ENCODE measurements around the gene MDM2.

The MDM2 gene

DNA sequence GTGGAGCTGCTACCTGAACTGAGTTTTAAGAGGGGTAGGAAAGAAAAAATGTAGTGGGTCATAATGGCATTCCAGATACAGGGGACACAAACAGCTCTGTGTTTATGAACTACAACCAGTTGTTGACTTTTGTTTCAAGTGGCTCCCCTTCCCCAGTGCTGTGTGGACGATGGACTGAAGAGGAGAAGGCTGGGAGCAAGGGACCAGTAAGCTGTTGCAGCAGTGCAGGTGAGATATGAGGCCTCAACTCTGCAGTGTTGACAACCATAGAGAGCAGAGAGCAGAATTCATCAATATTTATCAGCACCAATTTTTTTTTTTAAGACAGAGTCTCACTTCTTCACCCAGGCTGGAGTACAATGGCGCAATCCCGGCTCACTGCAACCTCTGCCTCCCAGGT lies 46.6 kb downstream of the MDM2 start:
- TF ChIP-seq CEBPB (IDR thresholded peaks at IDR 0.05): no peak
- no peak for TF ChIP-seq TCF12 (IDR thresholded peaks at IDR 0.05; ENCODE audit: low read depth)
- no peak for TF ChIP-seq EP300 (IDR thresholded peaks at IDR 0.05; ENCODE audit: borderline replicate concordance)
- TF ChIP-seq, protein P1, sequence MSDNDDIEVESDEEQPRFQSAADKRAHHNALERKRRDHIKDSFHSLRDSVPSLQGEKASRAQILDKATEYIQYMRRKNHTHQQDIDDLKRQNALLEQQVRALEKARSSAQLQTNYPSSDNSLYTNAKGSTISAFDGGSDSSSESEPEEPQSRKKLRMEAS (IDR thresholded peaks at IDR 0.05): no peak
- TF ChIP-seq FOXM1 (IDR thresholded peaks at IDR 0.05; ENCODE audit: borderline replicate concordance, low read depth): no peak
- no peak for TF ChIP-seq TEAD4 (IDR thresholded peaks at IDR 0.05)
- TF ChIP-seq, protein P2, sequence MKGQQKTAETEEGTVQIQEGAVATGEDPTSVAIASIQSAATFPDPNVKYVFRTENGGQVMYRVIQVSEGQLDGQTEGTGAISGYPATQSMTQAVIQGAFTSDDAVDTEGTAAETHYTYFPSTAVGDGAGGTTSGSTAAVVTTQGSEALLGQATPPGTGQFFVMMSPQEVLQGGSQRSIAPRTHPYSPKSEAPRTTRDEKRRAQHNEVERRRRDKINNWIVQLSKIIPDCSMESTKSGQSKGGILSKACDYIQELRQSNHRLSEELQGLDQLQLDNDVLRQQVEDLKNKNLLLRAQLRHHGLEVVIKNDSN (IDR thresholded peaks at IDR 0.05): no peak
- TF ChIP-seq EGR1 (IDR thresholded peaks at IDR 0.05): no peak
- no peak for TF ChIP-seq ZBTB7A (IDR thresholded peaks at IDR 0.05; ENCODE audit: low read depth)
- TF ChIP-seq TAF1 (IDR thresholded peaks at IDR 0.05; ENCODE audit: low read depth): no peak
- TF ChIP-seq NFIC (IDR thresholded peaks at IDR 0.05): no peak
- TF ChIP-seq RAD21 (IDR thresholded peaks at IDR 0.05; ENCODE audit: low read depth): no peak
- TF ChIP-seq, protein P3, sequence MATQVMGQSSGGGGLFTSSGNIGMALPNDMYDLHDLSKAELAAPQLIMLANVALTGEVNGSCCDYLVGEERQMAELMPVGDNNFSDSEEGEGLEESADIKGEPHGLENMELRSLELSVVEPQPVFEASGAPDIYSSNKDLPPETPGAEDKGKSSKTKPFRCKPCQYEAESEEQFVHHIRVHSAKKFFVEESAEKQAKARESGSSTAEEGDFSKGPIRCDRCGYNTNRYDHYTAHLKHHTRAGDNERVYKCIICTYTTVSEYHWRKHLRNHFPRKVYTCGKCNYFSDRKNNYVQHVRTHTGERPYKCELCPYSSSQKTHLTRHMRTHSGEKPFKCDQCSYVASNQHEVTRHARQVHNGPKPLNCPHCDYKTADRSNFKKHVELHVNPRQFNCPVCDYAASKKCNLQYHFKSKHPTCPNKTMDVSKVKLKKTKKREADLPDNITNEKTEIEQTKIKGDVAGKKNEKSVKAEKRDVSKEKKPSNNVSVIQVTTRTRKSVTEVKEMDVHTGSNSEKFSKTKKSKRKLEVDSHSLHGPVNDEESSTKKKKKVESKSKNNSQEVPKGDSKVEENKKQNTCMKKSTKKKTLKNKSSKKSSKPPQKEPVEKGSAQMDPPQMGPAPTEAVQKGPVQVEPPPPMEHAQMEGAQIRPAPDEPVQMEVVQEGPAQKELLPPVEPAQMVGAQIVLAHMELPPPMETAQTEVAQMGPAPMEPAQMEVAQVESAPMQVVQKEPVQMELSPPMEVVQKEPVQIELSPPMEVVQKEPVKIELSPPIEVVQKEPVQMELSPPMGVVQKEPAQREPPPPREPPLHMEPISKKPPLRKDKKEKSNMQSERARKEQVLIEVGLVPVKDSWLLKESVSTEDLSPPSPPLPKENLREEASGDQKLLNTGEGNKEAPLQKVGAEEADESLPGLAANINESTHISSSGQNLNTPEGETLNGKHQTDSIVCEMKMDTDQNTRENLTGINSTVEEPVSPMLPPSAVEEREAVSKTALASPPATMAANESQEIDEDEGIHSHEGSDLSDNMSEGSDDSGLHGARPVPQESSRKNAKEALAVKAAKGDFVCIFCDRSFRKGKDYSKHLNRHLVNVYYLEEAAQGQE (IDR thresholded peaks at IDR 0.05; ENCODE audit: low read depth): no peak
- no peak for TF ChIP-seq CREB1 (IDR thresholded peaks at IDR 0.05; ENCODE audit: low read depth)
- no peak for TF ChIP-seq YY1 (IDR thresholded peaks at IDR 0.05; ENCODE audit: low read depth)

DNA sequence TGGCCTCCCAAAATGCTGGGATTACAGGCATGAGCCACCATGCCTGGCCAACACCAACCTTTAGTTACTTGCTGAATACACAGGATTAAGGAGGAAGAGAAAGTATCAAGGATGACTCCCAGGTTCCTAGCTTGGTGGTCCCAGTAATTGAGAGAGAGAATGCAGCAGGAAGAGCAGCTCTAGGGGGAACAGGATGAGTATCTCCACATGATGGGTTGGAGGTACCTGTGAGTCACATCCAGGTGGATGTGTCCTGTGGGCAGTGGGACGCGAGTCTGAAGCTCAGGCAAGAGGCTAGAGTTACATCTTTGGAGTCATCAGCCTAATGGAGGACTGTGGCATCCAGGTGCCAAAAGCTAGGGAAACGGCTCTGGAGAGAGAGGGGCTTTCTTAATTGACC lies 47.1 kb downstream of the MDM2 start:
- no peak for TF ChIP-seq NFIC (IDR thresholded peaks at IDR 0.05)
- TF ChIP-seq, protein P1 (IDR thresholded peaks at IDR 0.05): no peak
- TF ChIP-seq, protein P2 (IDR thresholded peaks at IDR 0.05): no peak
- no peak for TF ChIP-seq FOXM1 (IDR thresholded peaks at IDR 0.05; ENCODE audit: borderline replicate concordance, low read depth)
- no peak for TF ChIP-seq TEAD4 (IDR thresholded peaks at IDR 0.05)
- TF ChIP-seq YY1 (IDR thresholded peaks at IDR 0.05; ENCODE audit: low read depth): no peak
- TF ChIP-seq TCF12 (IDR thresholded peaks at IDR 0.05; ENCODE audit: low read depth): no peak
- TF ChIP-seq CREB1 (IDR thresholded peaks at IDR 0.05; ENCODE audit: low read depth): no peak
- TF ChIP-seq TAF1 (IDR thresholded peaks at IDR 0.05; ENCODE audit: low read depth): no peak
- TF ChIP-seq EGR1 (IDR thresholded peaks at IDR 0.05): no peak
- TF ChIP-seq CEBPB (IDR thresholded peaks at IDR 0.05): no peak
- TF ChIP-seq, protein P3 (IDR thresholded peaks at IDR 0.05; ENCODE audit: low read depth): no peak
- TF ChIP-seq EP300 (IDR thresholded peaks at IDR 0.05; ENCODE audit: borderline replicate concordance): no peak
- no peak for TF ChIP-seq ZBTB7A (IDR thresholded peaks at IDR 0.05; ENCODE audit: low read depth)
- TF ChIP-seq RAD21 (IDR thresholded peaks at IDR 0.05; ENCODE audit: low read depth): no peak

DNA sequence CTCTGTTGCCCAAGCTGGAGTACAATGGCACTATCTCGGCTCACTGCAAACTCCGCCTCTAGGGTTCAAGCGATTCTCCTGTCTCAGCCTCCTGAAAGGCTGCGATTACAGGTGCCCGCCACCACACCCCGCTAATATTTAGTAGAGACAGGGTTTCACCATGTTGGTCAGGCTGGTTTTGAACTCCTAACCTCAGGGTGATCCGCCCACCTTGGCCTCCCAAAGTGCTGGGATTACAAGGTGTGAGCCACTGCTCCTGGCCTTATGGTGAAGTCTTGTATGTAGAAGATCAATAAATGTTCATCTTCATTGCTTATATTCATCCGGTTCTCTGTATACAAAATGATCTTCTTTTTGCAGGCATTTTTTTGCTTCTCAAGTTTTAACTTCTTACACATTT lies 47.8 kb downstream of the MDM2 start:
- TF ChIP-seq EP300 (IDR thresholded peaks at IDR 0.05; ENCODE audit: borderline replicate concordance): no peak
- no peak for TF ChIP-seq NFIC (IDR thresholded peaks at IDR 0.05)
- TF ChIP-seq RAD21 (IDR thresholded peaks at IDR 0.05; ENCODE audit: low read depth): no peak
- no peak for TF ChIP-seq TAF1 (IDR thresholded peaks at IDR 0.05; ENCODE audit: low read depth)
- no peak for TF ChIP-seq FOXM1 (IDR thresholded peaks at IDR 0.05; ENCODE audit: borderline replicate concordance, low read depth)
- no peak for TF ChIP-seq EGR1 (IDR thresholded peaks at IDR 0.05)
- no peak for TF ChIP-seq TCF12 (IDR thresholded peaks at IDR 0.05; ENCODE audit: low read depth)
- TF ChIP-seq, protein P1 (IDR thresholded peaks at IDR 0.05): no peak
- TF ChIP-seq CREB1 (IDR thresholded peaks at IDR 0.05; ENCODE audit: low read depth): no peak
- no peak for TF ChIP-seq CEBPB (IDR thresholded peaks at IDR 0.05)

DNA sequence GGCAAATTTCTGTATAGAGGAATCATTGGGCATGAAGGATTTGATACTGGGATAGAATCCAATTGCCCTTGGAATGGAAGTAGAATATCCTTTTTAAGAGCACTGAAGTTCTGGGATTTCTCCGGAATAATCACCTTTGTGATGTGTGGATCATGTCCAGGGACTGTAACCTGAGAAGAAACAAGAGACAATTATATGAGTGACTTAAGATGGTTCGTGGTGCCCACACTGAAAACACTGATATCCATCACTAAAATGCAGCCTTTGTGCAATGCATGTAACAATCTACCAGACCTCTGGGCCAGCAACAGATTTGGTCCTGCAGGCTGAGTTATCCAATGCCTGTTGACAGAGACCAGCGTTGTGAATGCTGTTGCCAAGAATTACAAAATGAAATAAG lies 48.5 kb downstream of the MDM2 start:
- TF ChIP-seq NFIC (IDR thresholded peaks at IDR 0.05) (no peak), TCF12 (IDR thresholded peaks at IDR 0.05; ENCODE audit: low read depth) (no peak), RAD21 (IDR thresholded peaks at IDR 0.05; ENCODE audit: low read depth) (no peak), YY1 (IDR thresholded peaks at IDR 0.05; ENCODE audit: low read depth) (no peak), ZBTB7A (IDR thresholded peaks at IDR 0.05; ENCODE audit: low read depth) (no peak), EP300 (IDR thresholded peaks at IDR 0.05; ENCODE audit: borderline replicate concordance) (no peak), FOXM1 (IDR thresholded peaks at IDR 0.05; ENCODE audit: borderline replicate concordance, low read depth) (no peak), TAF1 (IDR thresholded peaks at IDR 0.05; ENCODE audit: low read depth) (no peak)
- TF ChIP-seq, protein P2 (IDR thresholded peaks at IDR 0.05): no peak
- TF ChIP-seq, protein P1 (IDR thresholded peaks at IDR 0.05): no peak

DNA sequence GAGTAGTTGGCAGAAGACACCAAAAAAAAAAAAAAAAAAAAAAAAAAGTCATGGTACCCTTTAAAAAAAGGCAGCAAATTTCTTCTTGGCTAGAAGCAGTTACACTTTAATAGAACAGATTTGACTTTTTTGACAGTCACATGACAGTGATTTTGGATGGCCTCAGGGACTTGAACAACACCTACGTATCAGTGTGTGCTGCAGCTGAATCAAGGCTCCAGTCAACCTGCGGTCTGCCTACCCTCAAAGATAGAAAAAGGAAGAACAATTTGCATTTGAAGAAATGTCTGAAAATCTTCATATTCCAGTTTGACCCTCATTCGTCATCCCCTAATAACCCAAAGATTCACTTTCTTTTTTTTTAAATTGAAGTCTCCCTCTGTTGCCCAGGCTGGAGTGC lies 53.9 kb downstream of the MDM2 start:
- TF ChIP-seq, protein P3 (IDR thresholded peaks at IDR 0.05; ENCODE audit: low read depth): no peak
- no peak for TF ChIP-seq TEAD4 (IDR thresholded peaks at IDR 0.05)
